K562 treated with DMSO at 1 percent for 48 hours (cell line): Measurements from ENCODE around the gene CDC42EP3. TPM values are rescaled to one million over a fixed set of nuclear protein-coding genes. Genes with fewer than 3 reads are reported as not detected.

ENCODE experiments used
- total RNA-seq: library from RNA; unstranded; fragments of 300-600 nt; gene quantifications from 2 replicates; pipeline ENCODE4 v1.2.3, GENCODE V29; 2022; ENCODE audit warnings: low replicate concordance; ENCODE audit errors: extremely low read depth

Gene CDC42EP3, protein sequence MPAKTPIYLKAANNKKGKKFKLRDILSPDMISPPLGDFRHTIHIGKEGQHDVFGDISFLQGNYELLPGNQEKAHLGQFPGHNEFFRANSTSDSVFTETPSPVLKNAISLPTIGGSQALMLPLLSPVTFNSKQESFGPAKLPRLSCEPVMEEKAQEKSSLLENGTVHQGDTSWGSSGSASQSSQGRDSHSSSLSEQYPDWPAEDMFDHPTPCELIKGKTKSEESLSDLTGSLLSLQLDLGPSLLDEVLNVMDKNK
- not detected in 2 replicates for total RNA-seq

DNA sequence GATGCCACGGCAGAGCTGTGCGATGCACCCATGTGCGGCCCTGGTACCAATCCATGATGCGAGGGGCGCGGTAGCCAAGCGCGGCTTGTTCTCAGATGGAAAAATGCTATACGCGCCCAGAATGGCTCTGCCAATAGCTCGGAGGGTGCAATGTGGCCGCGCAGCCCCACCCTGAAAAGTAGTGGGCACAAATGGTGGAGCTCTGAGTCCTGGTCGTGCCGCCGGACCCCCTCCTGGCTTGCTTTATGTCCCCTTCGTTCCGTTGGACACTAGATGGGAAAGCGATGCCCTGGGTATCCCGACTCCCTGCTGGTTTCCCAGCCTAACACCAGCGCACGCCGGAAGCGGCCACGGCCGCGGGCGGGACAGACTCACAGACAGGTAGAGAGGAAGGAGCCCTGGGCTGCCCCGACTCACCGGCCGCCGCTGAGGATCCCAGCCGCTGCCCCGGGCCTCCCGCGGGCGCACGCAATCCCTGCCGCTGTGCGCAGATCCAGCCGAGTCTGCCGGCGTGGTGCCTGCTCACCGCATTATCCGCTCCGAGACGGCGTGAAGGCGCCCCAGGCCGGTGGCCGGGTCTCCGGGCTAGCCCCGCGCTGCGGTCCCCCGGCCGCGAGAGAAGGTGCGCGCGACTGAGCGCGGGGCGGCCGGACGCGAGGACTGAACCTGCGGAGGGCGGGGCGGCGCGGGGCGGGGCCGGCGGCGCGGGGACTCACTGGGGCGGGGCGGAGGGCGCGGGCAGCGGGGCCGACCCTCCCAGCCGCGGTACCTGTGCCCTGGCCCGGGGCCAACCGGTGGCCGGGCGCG lies at the start of gene CDC42EP3:
Gene CDC42EP3 (minus strand): TSS at position 634 of the 807 bp plus-strand sequence. CDS start 25,055 bp downstream, outside the sequence.

